GM23338 (cell line): ENCODE measurements around the gene TANC2. TPM values are rescaled to one million over a fixed set of nuclear protein-coding genes. Genes with fewer than 3 reads are reported as not detected.

Experiments used
- ATAC-seq: fragments of 200-7000 bp; cut with Tn5 transposase; 3 replicates; pipeline ENCODE4 v1.9.1; 2020
- DNase-seq: peaks from one replicate; pipeline ENCODE4 v3.0.0-alpha.2; 2015; ENCODE audit warnings: low spot score
- H2AFZ ChIP-seq: fragments of 200-600 bp; sonication (generic); 2 replicates; pipeline ENCODE4 v1.8.0; 2016; ENCODE audit warnings: antibody characterized with exemption, mild to moderate bottlenecking, moderate library complexity
- H3F3A ChIP-seq: fragments of 200-600 bp; sonication (generic); replicated peaks from 2 replicates; pipeline ENCODE4 v1.8.0; 2017; ENCODE audit warnings: antibody characterized with exemption, mixed run types, low read depth
- H3K27ac ChIP-seq: fragments of 200-600 bp; sonication (generic); 2 replicates; pipeline ENCODE4 v1.6.1; 2016; ENCODE audit warnings: low read depth
- H3K27me3 ChIP-seq: fragments of 200-600 bp; sonication (generic); 2 replicates; pipeline ENCODE4 v1.8.0; 2016; ENCODE audit warnings: mild to moderate bottlenecking, mixed run types, moderate library complexity; ENCODE audit not compliant: insufficient read depth
- H3K36me3 ChIP-seq: fragments of 200-600 bp; sonication (generic); 2 replicates; pipeline ENCODE4 v1.8.0; 2016; ENCODE audit warnings: mild to moderate bottlenecking; ENCODE audit not compliant: insufficient read depth
- H3K4me1 ChIP-seq: fragments of 200-600 bp; sonication (generic); 2 replicates; pipeline ENCODE4 v1.8.0; 2016; ENCODE audit warnings: mild to moderate bottlenecking, moderate library complexity; ENCODE audit not compliant: insufficient read depth
- H3K4me2 ChIP-seq: fragments of 200-600 bp; sonication (generic); 2 replicates; pipeline ENCODE4 v1.7.1; 2017; ENCODE audit warnings: mixed run types
- H3K4me3 ChIP-seq: fragments of 200-600 bp; sonication (generic); 2 replicates; pipeline ENCODE4 v1.6.1; 2016; ENCODE audit warnings: mixed run types
- H3K79me2 ChIP-seq: fragments of 200-600 bp; sonication (generic); replicated peaks from 2 replicates; pipeline ENCODE4 v1.8.0; 2017; ENCODE audit warnings: mild to moderate bottlenecking; ENCODE audit not compliant: insufficient read depth
- H3K9me2 ChIP-seq: fragments of 200-600 bp; sonication (generic); 2 replicates; pipeline ENCODE4 v1.8.0; 2017; ENCODE audit not compliant: insufficient read depth
- H4K20me1 ChIP-seq: fragments of 200-600 bp; sonication (generic); replicated peaks from 2 replicates; pipeline ENCODE4 v1.8.0; 2017; ENCODE audit warnings: mild to moderate bottlenecking; ENCODE audit not compliant: insufficient read depth
- H3K27ac Mint-ChIP-seq: 2 replicates; pipeline ENCODE4 v1.8.0; 2020; ENCODE audit warnings: inconsistent platforms, mild to moderate bottlenecking, moderate library complexity, mixed read lengths
- H3K27me3 Mint-ChIP-seq: 3 replicates; pipeline ENCODE4 v1.8.0; 2022; ENCODE audit warnings: low read depth, mild to moderate bottlenecking, moderate library complexity, mixed read lengths, inconsistent platforms; ENCODE audit not compliant: insufficient read depth, poor library complexity
- H3K36me3 Mint-ChIP-seq: 3 replicates; pipeline ENCODE4 v1.8.0; 2021; ENCODE audit warnings: low read depth, mild to moderate bottlenecking, inconsistent platforms, moderate library complexity, mixed read lengths
- H3K4me1 Mint-ChIP-seq: 3 replicates; pipeline ENCODE4 v1.8.0; 2020; ENCODE audit warnings: mild to moderate bottlenecking, inconsistent platforms, mixed read lengths
- H3K4me3 Mint-ChIP-seq: 3 replicates; pipeline ENCODE4 v1.8.0; 2021; ENCODE audit warnings: moderate library complexity, mild to moderate bottlenecking, inconsistent platforms, mixed read lengths
- H3K9me3 Mint-ChIP-seq: 3 replicates; pipeline ENCODE4 v1.8.0; 2020; ENCODE audit warnings: moderate library complexity, mild to moderate bottlenecking, inconsistent platforms, mixed read lengths
- CREB1 ChIP-seq: fragments of 250-450 bp; sonication (Bioruptor Pico); IDR thresholded peaks from 2 replicates; pipeline ENCODE4 v1.5.0; 2020; ENCODE audit warnings: low read depth, mild to moderate bottlenecking, moderate library complexity
- EZH2 ChIP-seq: fragments of 200-600 bp; sonication (generic); IDR thresholded peaks from one replicate; pipeline ENCODE4 v1.8.0; 2017; ENCODE audit warnings: antibody characterized with exemption, mild to moderate bottlenecking, low read depth; ENCODE audit not compliant: unreplicated experiment
- EZH2phosphoT487 ChIP-seq: fragments of 200-600 bp; sonication (generic); IDR thresholded peaks from one replicate; pipeline ENCODE4 v1.8.1; 2018; ENCODE audit warnings: antibody characterized with exemption; ENCODE audit not compliant: unreplicated experiment
- JUNB ChIP-seq: IDR thresholded peaks from one replicate; pipeline ENCODE4 v1.6.1; 2016; ENCODE audit warnings: antibody characterized with exemption; ENCODE audit not compliant: unreplicated experiment
- NANOG ChIP-seq: IDR thresholded peaks from 2 replicates; pipeline ENCODE4 v1.6.1; 2016; ENCODE audit warnings: antibody characterized with exemption, borderline replicate concordance
- POLR2AphosphoS5 ChIP-seq: IDR thresholded peaks from 2 replicates; pipeline ENCODE4 v1.6.1; 2016; ENCODE audit warnings: antibody characterized with exemption, low read depth
- STAT1 ChIP-seq: IDR thresholded peaks from one replicate; pipeline ENCODE4 v1.6.1; 2016; ENCODE audit warnings: antibody characterized with exemption; ENCODE audit not compliant: unreplicated experiment
- ZNF114 ChIP-seq: fragments of 250-450 bp; sonication (Bioruptor Pico); IDR thresholded peaks from 2 replicates; pipeline ENCODE4 v1.5.0; 2020; ENCODE audit warnings: mild to moderate bottlenecking, moderate library complexity
- ZNF331 ChIP-seq: fragments of 250-450 bp; sonication (Bioruptor Pico); IDR thresholded peaks from 2 replicates; pipeline ENCODE4 v1.5.0; 2020; ENCODE audit warnings: low read depth, mild to moderate bottlenecking, moderate library complexity
- polyA plus RNA-seq: library from polyadenylated mRNA; unstranded; fragments of >200 nt; fragmentation: Nextera tagmentation; extraction: Ambion mirVana; gene quantifications from 2 replicates; pipeline ENCODE4 v1.2.1, GENCODE V29; 2016
- total RNA-seq: library from RNA; depleted of rRNA; stranded (reverse); fragments of >200 nt; shearing (Covaris generic); gene quantifications from 2 replicates; pipeline ENCODE4 v1.2.3, GENCODE V29; 2014
- TF ChIP-seq, protein P1 (sequence below): IDR thresholded peaks from one replicate; pipeline ENCODE4 v1.6.1; 2018; ENCODE audit warnings: antibody characterized with exemption; ENCODE audit not compliant: unreplicated experiment
- TF ChIP-seq, protein P2 (sequence below), 2 experiments: fragments of 200-600 bp in 1 of 2; sonication (generic) in 1 of 2; conservative IDR thresholded peaks; 2 replicates each; pipeline versions ENCODE4 v1.5.1 to v1.6.1; 2016 to 2017; ENCODE audit warnings: antibody characterized with exemption in 2 of 2, low read depth in 2 of 2, mild to moderate bottlenecking in 2 of 2, moderate library complexity in 1 of 2
- TF ChIP-seq, protein P3 (sequence below): IDR thresholded peaks from 2 replicates; pipeline ENCODE4 v1.6.1; 2016; ENCODE audit warnings: antibody characterized with exemption

The TANC2 gene
- total and polyA plus RNA-seq, 2 experiments from 2014 or later = 1.7 to 5.9 TPM

DNA sequence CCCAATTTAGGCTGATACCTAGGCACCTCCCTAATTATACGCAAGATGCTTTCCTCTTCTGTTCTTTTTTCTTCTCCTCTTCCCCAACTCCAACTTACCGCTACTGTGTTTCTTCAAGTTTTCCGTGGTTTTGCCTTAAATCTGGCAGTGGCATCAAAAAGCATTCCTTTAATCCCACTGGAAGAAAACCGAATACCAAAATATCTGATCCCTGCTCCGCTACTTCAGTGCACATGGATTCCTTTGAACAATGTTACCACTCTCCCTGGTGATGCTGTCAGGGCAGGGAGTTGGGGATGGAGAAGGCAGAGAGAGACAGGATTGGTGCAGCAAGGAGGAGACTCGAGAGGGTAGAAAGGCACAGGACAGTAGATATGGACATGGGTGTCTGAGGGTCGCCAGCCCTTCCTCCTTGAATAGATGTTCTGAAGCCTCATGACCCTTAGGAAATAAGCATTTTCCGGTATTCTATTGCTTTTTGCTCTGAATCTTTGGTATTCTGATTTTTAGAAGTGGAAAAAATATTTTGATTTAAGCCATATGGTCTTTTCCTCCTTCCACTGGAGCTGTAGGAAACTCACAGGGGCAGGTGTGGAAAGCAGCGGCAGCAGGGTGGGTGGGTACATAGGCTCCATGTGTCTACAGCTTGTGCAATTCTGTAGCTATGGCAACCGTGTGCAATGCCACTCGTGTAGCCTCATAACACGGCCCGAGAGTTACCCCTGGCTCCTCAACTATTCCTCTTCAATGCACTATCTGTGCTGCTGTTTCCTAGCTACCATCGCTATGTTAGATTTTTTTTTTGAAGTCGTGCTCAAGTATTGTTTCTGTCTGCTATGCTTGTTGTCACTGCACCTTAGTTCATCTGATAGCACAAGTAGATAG is 32.3 kb upstream of the TANC2 start:
- no peaks in the 10 kb centered on the region for H3K79me2 ChIP-seq
- ATAC-seq = no peak
- H3K4me3 Mint-ChIP-seq = no peak overlapping the region

DNA sequence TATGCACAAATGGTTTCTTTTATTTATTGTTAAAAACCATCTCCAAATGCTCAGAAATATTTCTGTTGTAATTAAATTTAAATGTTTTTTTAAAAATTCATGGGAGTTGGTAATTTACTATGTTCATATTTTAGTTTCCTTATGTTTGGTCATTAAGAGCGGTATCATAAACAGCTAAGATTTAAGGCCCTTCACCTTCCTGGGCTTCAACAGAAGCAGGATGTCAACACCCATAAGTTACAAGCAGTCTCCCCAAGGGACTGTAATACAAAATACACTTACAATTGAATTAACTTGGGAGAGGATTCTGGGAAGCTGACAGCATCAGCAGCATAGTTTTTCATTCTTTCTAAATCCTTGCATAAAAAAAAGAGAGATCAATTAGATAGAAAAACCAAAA is 30.9 kb upstream of the TANC2 start:
- H4K20me1 ChIP-seq = no peaks in the 10 kb centered on the region
- H3K36me3 ChIP-seq = no peaks in the 10 kb centered on the region
- Mint-ChIP-seq H3K9me3 (peaks cover 5% of the 10 kb centered on the region; the same call in 2 of the 3 replicates), H3K27me3 (no peaks in the 10 kb centered on the region), H3K36me3 (peaks cover 4% of the 10 kb centered on the region; the same call in 2 of the 3 replicates), H3K4me1 (peaks cover 5% of the 10 kb centered on the region; the same call in 1 of the 3 replicates), H3K27ac (no peak overlapping the region), H3K4me3 (no peak overlapping the region)
- no peak overlapping the region for H2AFZ ChIP-seq
- H3F3A ChIP-seq = no peaks in the 10 kb centered on the region
- no peaks in the 10 kb centered on the region for H3K79me2 ChIP-seq
- H3K27me3 ChIP-seq = no peaks in the 10 kb centered on the region
- no peak overlapping the region for H3K4me3 ChIP-seq
- H3K4me2 ChIP-seq = no peak overlapping the region
- no peak for ATAC-seq
- no peaks in the 10 kb centered on the region for H3K9me2 ChIP-seq
- DNase-seq = no peak
- no peaks in the 10 kb centered on the region for H3K4me1 ChIP-seq
- H3K27ac ChIP-seq = no peak overlapping the region
- TF ChIP-seq CREB1 (CRISPR knock-in tag) = no peak
- TF ChIP-seq NANOG = no peak
- no peak for TF ChIP-seq POLR2AphosphoS5
- TF ChIP-seq JUNB = no peak
- TF ChIP-seq, protein P1, sequence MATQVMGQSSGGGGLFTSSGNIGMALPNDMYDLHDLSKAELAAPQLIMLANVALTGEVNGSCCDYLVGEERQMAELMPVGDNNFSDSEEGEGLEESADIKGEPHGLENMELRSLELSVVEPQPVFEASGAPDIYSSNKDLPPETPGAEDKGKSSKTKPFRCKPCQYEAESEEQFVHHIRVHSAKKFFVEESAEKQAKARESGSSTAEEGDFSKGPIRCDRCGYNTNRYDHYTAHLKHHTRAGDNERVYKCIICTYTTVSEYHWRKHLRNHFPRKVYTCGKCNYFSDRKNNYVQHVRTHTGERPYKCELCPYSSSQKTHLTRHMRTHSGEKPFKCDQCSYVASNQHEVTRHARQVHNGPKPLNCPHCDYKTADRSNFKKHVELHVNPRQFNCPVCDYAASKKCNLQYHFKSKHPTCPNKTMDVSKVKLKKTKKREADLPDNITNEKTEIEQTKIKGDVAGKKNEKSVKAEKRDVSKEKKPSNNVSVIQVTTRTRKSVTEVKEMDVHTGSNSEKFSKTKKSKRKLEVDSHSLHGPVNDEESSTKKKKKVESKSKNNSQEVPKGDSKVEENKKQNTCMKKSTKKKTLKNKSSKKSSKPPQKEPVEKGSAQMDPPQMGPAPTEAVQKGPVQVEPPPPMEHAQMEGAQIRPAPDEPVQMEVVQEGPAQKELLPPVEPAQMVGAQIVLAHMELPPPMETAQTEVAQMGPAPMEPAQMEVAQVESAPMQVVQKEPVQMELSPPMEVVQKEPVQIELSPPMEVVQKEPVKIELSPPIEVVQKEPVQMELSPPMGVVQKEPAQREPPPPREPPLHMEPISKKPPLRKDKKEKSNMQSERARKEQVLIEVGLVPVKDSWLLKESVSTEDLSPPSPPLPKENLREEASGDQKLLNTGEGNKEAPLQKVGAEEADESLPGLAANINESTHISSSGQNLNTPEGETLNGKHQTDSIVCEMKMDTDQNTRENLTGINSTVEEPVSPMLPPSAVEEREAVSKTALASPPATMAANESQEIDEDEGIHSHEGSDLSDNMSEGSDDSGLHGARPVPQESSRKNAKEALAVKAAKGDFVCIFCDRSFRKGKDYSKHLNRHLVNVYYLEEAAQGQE = no peak
- TF ChIP-seq, protein P2, sequence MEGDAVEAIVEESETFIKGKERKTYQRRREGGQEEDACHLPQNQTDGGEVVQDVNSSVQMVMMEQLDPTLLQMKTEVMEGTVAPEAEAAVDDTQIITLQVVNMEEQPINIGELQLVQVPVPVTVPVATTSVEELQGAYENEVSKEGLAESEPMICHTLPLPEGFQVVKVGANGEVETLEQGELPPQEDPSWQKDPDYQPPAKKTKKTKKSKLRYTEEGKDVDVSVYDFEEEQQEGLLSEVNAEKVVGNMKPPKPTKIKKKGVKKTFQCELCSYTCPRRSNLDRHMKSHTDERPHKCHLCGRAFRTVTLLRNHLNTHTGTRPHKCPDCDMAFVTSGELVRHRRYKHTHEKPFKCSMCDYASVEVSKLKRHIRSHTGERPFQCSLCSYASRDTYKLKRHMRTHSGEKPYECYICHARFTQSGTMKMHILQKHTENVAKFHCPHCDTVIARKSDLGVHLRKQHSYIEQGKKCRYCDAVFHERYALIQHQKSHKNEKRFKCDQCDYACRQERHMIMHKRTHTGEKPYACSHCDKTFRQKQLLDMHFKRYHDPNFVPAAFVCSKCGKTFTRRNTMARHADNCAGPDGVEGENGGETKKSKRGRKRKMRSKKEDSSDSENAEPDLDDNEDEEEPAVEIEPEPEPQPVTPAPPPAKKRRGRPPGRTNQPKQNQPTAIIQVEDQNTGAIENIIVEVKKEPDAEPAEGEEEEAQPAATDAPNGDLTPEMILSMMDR (conservative IDR thresholded peaks at IDR 0.05; ENCODE audit: low read depth in 2 of 2) = no peak
- no peak for TF ChIP-seq ZNF331 (CRISPR knock-in tag)
- no peak for TF ChIP-seq ZNF114 (CRISPR knock-in tag)
- TF ChIP-seq, protein P3, sequence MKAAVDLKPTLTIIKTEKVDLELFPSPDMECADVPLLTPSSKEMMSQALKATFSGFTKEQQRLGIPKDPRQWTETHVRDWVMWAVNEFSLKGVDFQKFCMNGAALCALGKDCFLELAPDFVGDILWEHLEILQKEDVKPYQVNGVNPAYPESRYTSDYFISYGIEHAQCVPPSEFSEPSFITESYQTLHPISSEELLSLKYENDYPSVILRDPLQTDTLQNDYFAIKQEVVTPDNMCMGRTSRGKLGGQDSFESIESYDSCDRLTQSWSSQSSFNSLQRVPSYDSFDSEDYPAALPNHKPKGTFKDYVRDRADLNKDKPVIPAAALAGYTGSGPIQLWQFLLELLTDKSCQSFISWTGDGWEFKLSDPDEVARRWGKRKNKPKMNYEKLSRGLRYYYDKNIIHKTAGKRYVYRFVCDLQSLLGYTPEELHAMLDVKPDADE = no peak
- no peak for TF ChIP-seq EZH2
- TF ChIP-seq EZH2phosphoT487 = no peak
- TF ChIP-seq STAT1 = no peak

More for the DNA sequence above, 32.3 kb upstream of the TANC2 start:
- H3K9me2 ChIP-seq = no peaks in the 10 kb centered on the region
- Mint-ChIP-seq H3K27me3 (peaks cover 2% of the 10 kb centered on the region), H3K4me1 (peaks cover 5% of the 10 kb centered on the region; the same call in 1 of the 3 replicates), H3K9me3 (no peaks in the 10 kb centered on the region), H3K27ac (no peak overlapping the region), H3K36me3 (no peaks in the 10 kb centered on the region)
- H3K4me3 ChIP-seq = no peak overlapping the region
- no peak overlapping the region for H3K4me2 ChIP-seq
- H4K20me1 ChIP-seq = no peaks in the 10 kb centered on the region
- H2AFZ ChIP-seq = peak overlapping the region; percentile 16; the same call in 1 of the 2 replicates
- no peaks in the 10 kb centered on the region for H3K27me3 ChIP-seq
- no peaks in the 10 kb centered on the region for H3F3A ChIP-seq
- no peak for TF ChIP-seq POLR2AphosphoS5
- TF ChIP-seq NANOG = no peak
- TF ChIP-seq STAT1 = no peak
- no peak for TF ChIP-seq ZNF114 (CRISPR knock-in tag)
- no peak for TF ChIP-seq CREB1 (CRISPR knock-in tag)
- H3K4me1 ChIP-seq = no peaks in the 10 kb centered on the region
- H3K36me3 ChIP-seq = no peaks in the 10 kb centered on the region
- H3K27ac ChIP-seq = no peak overlapping the region
- no peak for DNase-seq
